AML-193 (cell line): Measurements from ENCODE around the gene ABLIM1.

Source experiments
- DNase-seq, 2 experiments: peaks; one replicate each; lab custom pipeline; 2025; lab: John Stamatoyannopoulos, UW

The ABLIM1 gene

DNA sequence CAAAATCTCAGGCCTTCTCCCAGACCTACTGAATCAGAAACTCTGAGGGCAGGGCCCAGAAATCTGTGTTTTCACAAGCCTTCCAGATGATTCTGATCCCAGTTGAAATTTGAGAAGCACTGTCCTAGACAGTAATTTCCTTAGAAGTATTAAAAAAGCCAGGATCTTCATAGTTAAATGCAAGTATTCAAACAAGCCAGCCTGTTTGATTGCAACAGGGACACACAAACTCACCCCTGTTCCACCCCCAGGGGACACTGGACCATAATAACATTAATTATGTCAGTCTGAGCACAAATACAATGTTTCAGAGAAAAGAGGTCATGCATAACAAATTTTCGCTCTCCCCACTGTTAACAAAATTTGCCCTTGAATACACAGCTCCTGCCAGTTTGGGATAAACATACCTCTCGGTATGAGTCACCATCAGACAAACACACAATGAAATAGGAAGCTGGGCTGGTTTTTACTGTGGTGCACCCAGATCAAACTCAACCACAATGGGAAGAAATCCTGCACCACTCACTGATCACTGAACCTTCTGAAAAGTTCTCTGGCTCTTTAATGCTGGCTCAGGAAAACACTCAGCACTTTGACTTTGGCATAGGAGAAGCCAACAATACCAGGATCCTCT lies 34.3 kb downstream of the ABLIM1 start:
- no peak for DNase-seq

- no peak for DNase-seq
These were observed 34.9 kb downstream of the ABLIM1 start for GRCh38 chr10:114623155-114623554.

DNA sequence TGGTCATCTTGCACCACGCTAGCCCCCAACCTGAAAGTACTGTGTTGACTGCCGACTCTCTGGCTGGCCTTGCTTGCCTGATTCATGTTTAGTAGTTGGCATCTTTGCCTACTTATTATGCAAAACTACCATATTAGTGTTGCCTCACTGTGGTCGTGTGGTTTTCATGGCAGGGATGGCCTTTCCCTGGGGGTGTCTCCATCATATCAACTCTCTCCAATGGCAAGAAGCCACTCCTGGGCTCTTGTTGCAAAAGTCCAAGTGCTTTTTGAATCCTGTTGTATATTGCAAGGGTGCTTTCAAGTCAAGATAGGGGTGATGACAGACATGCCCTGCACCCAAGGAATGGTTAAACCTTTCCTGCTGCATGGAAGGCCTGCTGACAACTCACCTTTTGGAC lies 39.4 kb downstream of the ABLIM1 start:
- no peak for DNase-seq

DNA sequence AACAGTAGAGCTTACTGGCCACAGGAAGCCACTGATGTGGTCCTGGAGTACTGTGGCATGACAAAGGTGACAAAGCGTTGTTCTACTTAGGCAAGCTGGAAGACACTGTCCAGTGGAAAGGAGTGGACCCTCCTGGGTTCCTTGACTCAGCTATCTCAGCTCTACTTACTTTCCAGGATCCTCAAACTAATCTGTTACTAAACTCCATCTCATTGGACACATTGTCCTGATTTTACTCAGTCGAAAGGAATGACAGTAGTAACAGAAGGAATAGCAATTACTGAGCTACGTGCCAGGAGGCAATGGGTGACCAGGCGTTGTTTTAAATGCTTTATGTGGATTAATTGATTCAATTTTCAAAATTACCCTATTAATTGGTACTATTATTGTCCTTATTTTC lies 41.6 kb downstream of the ABLIM1 start:
- no peak for DNase-seq

DNA sequence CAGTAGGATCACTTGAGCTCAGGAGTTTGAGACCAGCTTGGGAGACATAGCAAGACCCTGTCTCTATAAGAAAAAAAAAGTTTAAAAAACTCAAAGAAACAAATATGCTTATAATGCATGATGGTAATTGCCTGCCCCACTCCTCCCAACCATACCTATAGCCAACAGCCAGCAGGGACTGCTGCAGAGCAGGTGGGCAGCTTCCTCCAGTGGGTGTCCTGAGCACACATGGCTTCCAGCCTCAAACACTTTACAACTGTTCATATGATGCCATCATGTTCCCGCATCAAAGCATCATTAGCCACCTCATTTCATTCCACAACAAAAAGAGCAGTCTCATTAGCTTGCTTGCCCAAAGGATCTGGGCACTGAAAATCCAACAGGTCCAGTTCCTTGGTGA lies 42.0 kb downstream of the ABLIM1 start:
- no peak for DNase-seq

GRCh38 chr10:114615600-114616007 lies 42.5 kb downstream of the ABLIM1 start:
- no peak for DNase-seq

GRCh38 chr10:114613237-114613979 lies 44.7 kb downstream of the ABLIM1 start:
- no peak for DNase-seq

DNA sequence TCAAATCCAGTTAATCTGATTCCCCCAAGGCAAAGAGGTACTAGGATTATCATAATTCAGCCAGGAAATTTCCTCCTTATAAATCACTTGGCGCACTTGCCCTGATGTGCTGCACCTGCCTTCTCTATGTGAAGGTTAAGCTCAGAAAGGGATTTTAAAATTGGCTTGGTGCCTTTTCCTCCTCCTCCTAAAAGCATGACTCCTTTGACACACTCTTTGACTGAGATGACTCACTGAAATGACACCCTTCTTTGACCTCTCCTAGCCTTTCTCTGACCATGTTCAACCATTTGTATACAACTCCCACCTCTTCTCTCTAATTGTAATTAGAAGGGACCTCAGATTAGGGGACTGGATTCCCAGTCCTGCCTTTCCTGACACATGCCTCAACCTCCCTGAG lies 46.5 kb downstream of the ABLIM1 start:
- DNase-seq = no peak

DNA sequence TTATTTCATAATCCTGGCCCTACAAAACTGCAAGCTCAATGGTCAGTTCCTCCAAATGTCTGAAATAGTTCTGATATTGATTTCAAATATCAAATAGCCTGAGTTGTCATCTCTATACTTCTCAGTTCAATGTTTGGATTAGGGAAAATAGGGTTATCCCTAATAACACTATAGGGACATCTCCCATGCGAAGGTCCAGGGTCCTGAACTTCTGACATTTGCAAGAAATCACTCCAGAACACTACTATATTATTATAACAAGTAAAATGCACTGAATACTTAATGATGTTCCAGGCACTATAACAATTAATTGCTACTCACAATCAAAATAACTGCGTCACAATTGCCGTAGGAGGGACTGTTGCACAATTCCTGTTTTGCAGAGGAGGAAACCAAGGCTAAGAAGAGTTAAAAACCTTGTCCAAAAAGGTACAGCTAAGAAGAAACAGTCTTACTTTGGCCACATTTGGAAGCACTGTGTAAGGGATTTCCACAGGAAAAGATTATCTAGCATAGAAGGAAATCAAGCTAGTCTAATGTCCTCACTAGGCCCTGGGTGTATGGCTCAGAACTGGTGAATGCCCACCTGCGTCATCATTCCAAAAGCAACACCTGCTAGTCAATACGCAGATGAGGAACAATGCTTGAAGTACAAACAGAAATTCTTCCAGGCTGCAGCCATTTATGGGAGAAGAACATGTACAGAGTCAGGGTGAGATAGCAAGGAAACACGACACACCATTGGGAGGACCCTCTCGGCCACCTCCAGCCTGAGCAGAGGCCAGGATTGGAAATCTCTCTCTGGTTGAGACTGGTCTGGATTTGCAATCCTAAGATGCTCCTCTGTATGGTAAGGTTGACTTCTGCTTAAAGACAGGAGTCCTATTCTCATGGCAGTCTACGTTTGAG lies 48.3 kb downstream of the ABLIM1 start:
- no peak for DNase-seq

DNA sequence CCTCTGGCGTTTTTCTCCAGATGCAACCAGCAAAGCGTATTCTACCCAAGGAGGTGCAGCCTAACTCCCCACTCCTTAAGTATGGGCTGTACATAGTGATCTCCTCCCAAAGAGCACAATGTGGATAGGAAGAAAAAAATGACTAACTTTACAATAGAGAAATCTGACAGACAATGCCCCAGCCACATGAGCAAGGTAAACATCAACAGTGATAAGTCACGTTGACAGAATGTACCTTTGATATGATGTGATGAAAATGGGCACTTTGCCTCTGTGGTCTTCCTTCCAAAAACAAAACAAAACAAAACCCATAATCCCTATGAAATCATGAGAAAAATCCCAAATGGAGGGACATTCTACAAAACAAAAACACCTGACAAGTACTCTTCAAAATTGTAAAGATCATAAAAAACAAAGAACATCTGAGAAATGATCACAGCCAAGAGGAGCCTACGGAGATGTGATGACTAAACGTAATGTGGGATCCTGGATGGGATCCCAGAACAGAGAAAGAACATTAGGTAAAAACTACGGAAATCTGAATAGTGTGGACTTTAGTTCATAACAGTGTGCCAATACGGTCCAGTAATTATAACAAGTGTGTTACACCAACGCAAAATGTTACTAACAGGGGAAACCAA lies 50.6 kb downstream of the ABLIM1 start:
- no peak for DNase-seq

GRCh38 chr10:114605155-114605797 lies 52.8 kb downstream of the ABLIM1 start:
- no peak for DNase-seq

DNA sequence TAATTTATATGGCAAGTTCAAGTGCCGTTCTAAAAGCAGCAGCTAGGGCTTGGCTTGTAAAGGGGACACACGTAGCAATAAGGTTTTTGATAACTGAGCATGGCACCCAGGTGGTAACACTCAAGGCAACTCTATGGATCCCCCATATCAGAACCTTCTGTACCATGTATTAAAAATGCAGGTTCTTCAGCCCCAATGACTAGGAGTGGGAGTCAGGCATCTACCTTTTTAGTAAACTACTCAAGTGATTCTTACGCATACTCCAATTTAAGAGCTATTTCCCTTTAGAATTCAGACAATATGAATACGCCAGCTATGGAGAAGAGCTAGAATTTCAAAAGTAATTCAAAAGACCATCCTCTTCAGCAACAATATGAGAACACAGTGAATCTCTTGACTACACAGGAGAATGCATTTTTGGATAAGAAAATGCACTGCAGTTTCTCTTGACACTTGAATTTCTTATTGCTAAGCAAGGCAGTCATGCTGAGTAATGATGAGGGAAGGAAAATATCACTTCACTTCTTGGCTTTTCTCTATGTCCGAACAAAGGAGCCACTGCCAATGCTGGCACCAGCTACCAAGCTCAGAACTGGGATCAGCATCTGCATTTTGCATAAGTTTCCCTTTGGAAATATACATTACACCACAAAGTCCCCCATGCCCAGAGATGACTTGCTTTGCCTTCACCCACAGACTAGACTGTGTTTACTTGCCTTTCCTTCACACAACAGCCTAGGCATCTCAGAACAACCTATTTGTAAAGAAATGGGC lies 53.5 kb downstream of the ABLIM1 start:
- no peak for DNase-seq

DNA sequence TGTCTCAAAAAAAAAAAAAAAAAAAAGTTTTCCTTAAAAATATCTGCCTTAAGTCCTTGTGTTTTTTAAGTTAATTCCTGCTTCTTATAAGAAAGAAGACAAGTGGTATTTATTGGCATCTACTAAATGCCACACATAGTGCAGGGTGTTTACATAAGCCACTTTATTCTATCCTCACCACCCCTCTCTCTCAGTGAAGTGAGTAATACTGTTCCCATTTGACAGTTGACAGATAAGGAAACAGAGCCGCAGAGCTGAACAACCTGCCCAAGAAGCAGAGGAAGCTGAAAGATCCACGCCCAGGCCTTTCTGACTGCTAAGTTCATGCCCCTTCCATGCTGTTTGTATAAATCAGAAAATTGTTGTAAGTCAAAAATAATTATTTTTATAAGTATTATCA lies 54.1 kb downstream of the ABLIM1 start:
- DNase-seq = no peak

DNA sequence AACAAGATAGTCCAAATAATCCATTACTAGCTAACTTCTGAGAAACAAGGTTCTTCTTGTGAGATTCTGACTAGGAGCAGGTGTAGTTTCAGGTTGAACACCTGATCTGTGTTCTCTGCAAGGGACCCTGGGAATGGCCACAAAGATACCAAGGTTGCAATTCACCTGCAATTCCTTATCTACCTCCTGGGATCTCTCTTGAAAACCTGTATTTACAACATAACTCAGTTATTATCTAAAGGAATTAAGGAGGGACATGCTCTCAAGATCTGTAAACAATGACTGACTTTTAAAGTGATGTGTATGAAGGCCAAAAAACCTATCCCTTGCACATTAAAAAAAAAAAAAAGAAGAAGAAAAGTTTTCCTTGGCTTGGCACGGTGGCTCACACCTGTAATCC lies 54.8 kb downstream of the ABLIM1 start:
- no peak for DNase-seq

- no peak for DNase-seq
These were observed 58.0 kb downstream of the ABLIM1 start for GRCh38 chr10:114600057-114600456.

DNA sequence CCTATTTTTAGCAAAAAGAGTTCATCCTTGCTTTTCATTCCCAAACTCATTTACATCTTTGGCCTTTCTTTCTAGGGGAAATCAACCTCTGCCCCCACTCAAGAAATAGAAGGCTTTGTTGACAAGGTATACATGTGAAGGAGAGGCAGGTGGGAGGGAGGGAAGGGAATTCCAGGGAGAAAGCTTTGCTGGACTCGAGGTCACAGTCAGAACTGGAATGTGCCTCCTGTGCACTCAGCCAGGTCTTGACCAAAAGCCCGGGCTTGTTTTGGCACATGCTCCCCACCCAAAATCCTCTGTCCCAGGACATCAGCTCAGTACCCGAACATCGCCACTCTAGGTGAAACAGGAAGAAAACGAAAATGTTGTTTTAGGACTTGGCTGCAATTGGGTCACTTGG lies 61.3 kb downstream of the ABLIM1 start:
- DNase-seq = no peak

- no peak for DNase-seq
These were observed 64.1 kb downstream of the ABLIM1 start for GRCh38 chr10:114593816-114594468.

- no peak for DNase-seq
These were observed 64.8 kb downstream of the ABLIM1 start for GRCh38 chr10:114593240-114593792.

DNA sequence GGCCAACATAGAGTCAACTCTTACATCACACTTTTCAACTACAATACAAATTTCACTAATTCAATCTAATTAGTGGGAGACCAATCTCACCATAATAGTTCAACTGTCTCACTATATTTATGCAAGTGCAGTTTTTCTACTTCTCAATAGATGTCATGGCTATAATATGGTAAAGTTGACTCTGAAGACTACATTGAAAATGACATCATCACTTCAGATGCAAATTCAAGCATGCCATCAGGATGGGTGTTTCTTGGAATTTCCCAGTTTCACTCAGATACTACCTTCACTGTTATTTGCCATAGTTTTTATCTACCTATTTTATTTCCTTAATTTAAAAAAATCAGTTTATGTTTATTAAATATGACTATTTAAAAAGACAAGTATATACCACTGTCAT lies 67.1 kb downstream of the ABLIM1 start:
- no peak for DNase-seq

DNA sequence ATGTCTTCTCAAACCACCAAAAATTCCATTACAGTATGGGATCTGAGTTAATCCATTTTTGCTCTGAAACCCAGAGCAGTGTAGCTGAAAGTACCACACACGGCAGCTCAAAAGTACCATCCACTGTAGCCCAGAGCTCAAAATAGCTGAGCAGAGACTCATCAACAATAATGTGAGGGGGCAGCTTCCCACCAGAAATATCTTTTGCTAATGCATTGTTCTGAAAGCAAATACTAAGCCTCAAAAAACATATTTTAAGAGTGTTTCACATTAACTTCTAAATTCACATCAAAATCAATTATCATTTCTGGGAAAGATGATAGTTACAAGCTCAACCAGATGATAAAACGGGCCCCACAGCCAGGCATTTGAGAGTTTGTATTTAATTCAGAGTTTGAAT lies 73.7 kb downstream of the ABLIM1 start:
- DNase-seq = no peak
